ENCODE results near the gene ASAP2. TPM values are rescaled to one million over a fixed set of nuclear protein-coding genes. Genes with fewer than 3 reads are reported as not detected.

The ASAP2 gene
- total and polyA plus RNA-seq, 8 donors, result 21.1 to 41.8 (median 35.1) TPM

DNA sequence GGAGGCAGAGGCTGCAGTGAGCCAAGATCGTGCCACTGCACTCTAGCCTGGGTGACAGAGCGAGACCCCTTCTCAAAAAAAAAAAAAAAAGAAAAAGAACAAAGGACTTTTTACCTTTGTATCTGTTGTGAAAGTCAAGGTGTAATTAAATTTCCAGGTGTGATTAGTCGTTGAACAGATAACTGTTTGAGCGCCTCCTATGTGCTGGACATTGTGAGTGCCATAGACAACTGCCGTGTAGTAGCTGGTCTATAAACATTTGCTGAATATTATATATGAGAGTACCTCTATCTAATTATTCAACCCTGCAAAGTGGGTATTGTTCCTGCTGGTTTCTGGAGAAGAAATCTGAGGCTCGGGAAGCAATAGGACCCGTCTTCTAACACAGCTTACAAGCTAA, 71.8 kb downstream of the ASAP2 start:
- Histone ChIP-seq H3K4me1 (peaks cover 0 to 15% of the 10 kb centered on the region in 2 donors), H3K4me3 (no peak overlapping the region), H3K36me3 (no peaks in the 10 kb centered on the region), H3K27ac (no peak overlapping the region), H3K9me3 (no peaks in the 10 kb centered on the region), H3K27me3 (no peaks in the 10 kb centered on the region)
- no peak for DNase-seq
- TF ChIP-seq CTCF (IDR thresholded peaks at IDR 0.05), result no peak
- intact Hi-C loops (cut with DNase I), result no loop called here
- ATAC-seq, result no peak

DNA sequence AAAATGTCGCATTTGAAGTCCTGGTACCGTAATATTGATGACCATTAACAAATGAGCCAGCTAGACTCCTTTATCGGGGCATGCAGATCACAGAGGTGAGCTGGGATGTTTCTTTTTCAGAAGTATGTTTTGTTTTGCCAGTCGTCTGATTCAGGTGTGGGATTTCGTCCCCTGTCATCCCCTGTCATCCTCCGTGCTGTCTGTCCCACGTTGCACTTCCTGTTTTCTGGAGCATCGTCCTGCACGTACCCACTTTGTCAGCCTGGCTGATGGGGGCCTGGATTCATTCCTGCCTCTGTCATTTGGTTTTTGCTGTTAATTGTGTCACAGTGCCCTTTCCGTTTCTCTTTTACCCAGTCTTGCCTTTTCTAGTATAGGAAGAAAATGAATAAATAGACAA, 72.8 kb downstream of the ASAP2 start:
- Histone ChIP-seq H3K4me3 (no peak overlapping the region), H3K9me3 (no peaks in the 10 kb centered on the region), H3K27me3 (no peaks in the 10 kb centered on the region), H3K27ac (no peak overlapping the region), H3K4me1 (peaks cover 0 to 13% of the 10 kb centered on the region in 2 donors), H3K36me3 (no peaks in the 10 kb centered on the region)
- intact Hi-C loops (cut with DNase I), result no loop called here
- no peak for ATAC-seq
- no peak for DNase-seq
- no peak for TF ChIP-seq CTCF (IDR thresholded peaks at IDR 0.05)

GRCh38 chr2:9280224-9280623, 73.6 kb downstream of the ASAP2 start:
- DNase-seq (no peak), ATAC-seq (no peak)
- no peak for TF ChIP-seq CTCF (IDR thresholded peaks at IDR 0.05)
- no peak overlapping the region for H3K27ac ChIP-seq
- peaks cover 0 to 7% of the 10 kb centered on the region in 2 donors for H3K4me1 ChIP-seq
- H3K27me3 ChIP-seq, result no peaks in the 10 kb centered on the region
- H3K9me3 ChIP-seq, result no peaks in the 10 kb centered on the region
- intact Hi-C loops (cut with DNase I), result no loop called here
- no peaks in the 10 kb centered on the region for H3K36me3 ChIP-seq
- no peak overlapping the region for H3K4me3 ChIP-seq

DNA sequence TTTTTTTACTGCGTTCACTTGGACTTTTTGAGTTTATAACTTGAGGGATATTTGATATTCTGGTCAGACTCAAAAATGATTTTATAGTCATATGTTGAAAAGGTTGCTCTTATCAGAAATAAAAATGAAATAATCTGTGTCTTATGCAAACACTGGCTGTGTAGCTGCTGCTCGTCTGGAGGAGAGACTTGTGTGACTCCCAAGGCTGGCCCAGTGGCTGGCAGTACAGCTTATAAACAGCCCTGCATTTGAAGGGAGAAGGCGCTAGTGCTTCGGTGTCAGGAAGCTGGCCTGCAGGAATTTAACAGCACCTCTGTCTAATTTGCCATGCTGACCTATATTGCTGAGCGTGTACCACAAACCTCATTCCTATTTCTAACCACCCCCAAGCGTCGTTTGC, 74.5 kb downstream of the ASAP2 start:
- DNase-seq (no peak), ATAC-seq (no peak)
- Histone ChIP-seq H3K9me3 (no peaks in the 10 kb centered on the region), H3K4me1 (no peaks in the 10 kb centered on the region), H3K36me3 (no peaks in the 10 kb centered on the region), H3K27me3 (no peaks in the 10 kb centered on the region), H3K27ac (no peak overlapping the region), H3K4me3 (no peak overlapping the region)
- intact Hi-C loops (cut with DNase I), result no loop called here
- no peak for TF ChIP-seq CTCF (IDR thresholded peaks at IDR 0.05)

- no peak for ATAC-seq
- no peak for TF ChIP-seq CTCF (IDR thresholded peaks at IDR 0.05)
- H3K9me3 ChIP-seq, result no peaks in the 10 kb centered on the region
- no peaks in the 10 kb centered on the region for H3K27me3 ChIP-seq
- no peaks in the 10 kb centered on the region for H3K4me1 ChIP-seq
- no peak overlapping the region for H3K4me3 ChIP-seq
- H3K27ac ChIP-seq, result no peak overlapping the region
- no peaks in the 10 kb centered on the region for H3K36me3 ChIP-seq
- no peak for DNase-seq
- intact Hi-C loops (cut with DNase I), result no loop called here
Observed at GRCh38 chr2:9282128-9283112, 75.8 kb downstream of the ASAP2 start.

All from left lung (tissue), 10 donors.